Natural killer cell (primary cell): ENCODE measurements around the gene ARHGAP26. TPM values are rescaled to one million over a fixed set of nuclear protein-coding genes. Genes with fewer than 3 reads are reported as not detected.

ENCODE experiments used
- ATAC-seq, 3 donors: fragments of 150-1000 bp in 2 of 3; fragments of 200-7000 bp in 1 of 3; cut with Tn5 transposase; 1 replicate in 1 of 3; 2 replicates in 2 of 3; pipeline ENCODE4 v1.10.0; 2021; ENCODE audit warnings: mild to moderate bottlenecking in 2 of 3, moderate library complexity in 2 of 3
- DNase-seq, 2 donors: peaks; one replicate each; pipeline versions ENCODE4 v3.0.0 to v3.0.0-alpha.2; 2013 to 2021; ENCODE audit warnings: mixed read lengths in 1 of 2
- H3K27ac ChIP-seq: one replicate; pipeline ENCODE4 v1.5.1; 2013; ENCODE audit warnings: mild to moderate bottlenecking, low read length
- H3K27me3 ChIP-seq: one replicate; pipeline ENCODE4 v1.6.1; 2013; ENCODE audit warnings: low read length; ENCODE audit not compliant: control insufficient read depth, insufficient read depth
- H3K36me3 ChIP-seq: one replicate; pipeline ENCODE4 v1.6.1; 2013; ENCODE audit warnings: low read length; ENCODE audit not compliant: control insufficient read depth, insufficient read depth
- H3K4me1 ChIP-seq: one replicate; pipeline ENCODE4 v1.6.1; 2013; ENCODE audit warnings: low read length; ENCODE audit not compliant: control insufficient read depth, insufficient read depth
- H3K4me3 ChIP-seq: one replicate; pipeline ENCODE4 v1.5.1; 2013; ENCODE audit warnings: low read length
- H3K9me3 ChIP-seq: one replicate; pipeline ENCODE4 v1.6.1; 2013; ENCODE audit warnings: low read length; ENCODE audit not compliant: control insufficient read depth, insufficient read depth
- H3K27ac Mint-ChIP-seq, 2 donors: one replicate each; pipeline ENCODE4 v1.8.0; 2022; ENCODE audit warnings: mild to moderate bottlenecking in 2 of 2, mixed read lengths in 2 of 2, moderate library complexity in 1 of 2
- H3K27me3 Mint-ChIP-seq, 2 donors: one replicate each; pipeline ENCODE4 v1.8.0; 2022; ENCODE audit warnings: low read depth in 2 of 2, mixed read lengths in 2 of 2
- H3K36me3 Mint-ChIP-seq: one replicate; pipeline ENCODE4 v1.8.0; 2022; ENCODE audit warnings: mixed read lengths
- H3K4me1 Mint-ChIP-seq, 2 donors: one replicate each; pipeline ENCODE4 v1.8.0; 2022; ENCODE audit warnings: mixed read lengths in 2 of 2
- H3K4me3 Mint-ChIP-seq: one replicate; pipeline ENCODE4 v1.8.0; 2022; ENCODE audit warnings: mild to moderate bottlenecking, moderate library complexity, mixed read lengths
- H3K9me3 Mint-ChIP-seq, 2 donors: one replicate each; pipeline ENCODE4 v1.8.0; 2022; ENCODE audit warnings: mixed read lengths in 2 of 2
- WGBS: methylation state at CpG from one replicate; pipeline ENCODE4 v1.1.7; 2013; ENCODE audit warnings: missing lambda C conversion rate; ENCODE audit not compliant: insufficient coverage; 5-methylcytosine and 5-hydroxymethylcytosine counted together
- intact Hi-C: fragments of 100-400 bp; cut with micrococcal nuclease; formaldehyde crosslinking; loops from one replicate; pipeline ENCODE4 v1.14.2; 2022
- total RNA-seq, 4 donors: library from RNA; stranded (reverse); fragments of 120-200 nt in 1 of 4; gene quantifications; one replicate each; pipeline versions ENCODE4 v1.2.3 to v1.2.4, GENCODE V29; 2013 to 2022
- TF ChIP-seq, protein P1 (sequence below): fragments of 200-600 bp; IDR thresholded peaks from one replicate; pipeline ENCODE4 v1.8.0; 2022; ENCODE audit warnings: antibody characterized with exemption

ARHGAP26 gene
- total RNA-seq, 3 donors from 2014 or later (not counting 1 experiment from before 2014, with no cell fraction given): 153 to 159 (median 158) TPM

DNA sequence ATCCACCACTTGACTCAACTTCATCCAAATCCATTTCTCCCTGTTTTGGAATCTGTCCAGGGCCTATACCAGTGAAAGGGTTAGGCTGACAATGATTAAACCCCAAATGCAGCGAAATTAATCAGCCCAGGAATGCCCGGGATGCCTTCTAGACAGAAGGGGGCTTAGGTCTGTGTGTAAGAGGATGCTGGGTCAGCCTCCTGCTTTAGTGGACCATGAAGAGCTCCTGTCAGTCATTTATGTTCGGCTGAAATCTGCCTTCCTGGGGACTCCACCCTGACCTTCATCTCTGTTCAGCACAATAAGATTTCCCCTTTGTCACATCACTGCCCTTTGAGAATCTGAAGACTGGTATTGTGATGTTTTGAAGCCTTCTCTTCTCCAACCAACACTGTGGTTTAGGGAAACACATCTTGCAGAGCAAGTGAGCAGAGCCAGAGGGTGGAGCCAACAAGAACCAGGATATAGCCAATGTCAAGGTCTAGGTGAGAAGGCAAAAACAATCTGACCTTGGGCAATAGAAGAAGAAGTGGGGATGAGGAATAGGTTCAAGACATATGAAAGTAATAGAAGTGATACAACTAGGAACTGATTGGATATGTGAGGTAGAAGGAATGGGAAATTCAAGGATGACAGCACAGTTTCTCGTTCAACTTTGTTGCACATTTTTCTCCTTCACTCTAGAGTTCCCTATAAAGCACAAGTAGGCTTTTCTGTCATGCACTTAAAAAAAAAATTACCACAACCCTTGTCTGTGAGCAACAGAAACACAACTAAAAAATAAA is 234.4 kb downstream of the ARHGAP26 start:
- Mint-ChIP-seq H3K4me1 (peaks cover 94% of the 10 kb centered on the region in 2 donors), H3K27ac (peak overlapping the region; percentile 96 to 100), H3K27me3 (no peaks in the 10 kb centered on the region), H3K9me3 (no peaks in the 10 kb centered on the region), H3K4me3 (peak overlapping the region; percentile 29), H3K36me3 (peaks cover 6% of the 10 kb centered on the region)
- peaks cover 68% of the 10 kb centered on the region for H3K4me1 ChIP-seq
- peak overlapping the region; percentile 85 for H3K27ac ChIP-seq
- DNase-seq (peak in 1 of 2 donors; percentile 34), ATAC-seq (no peak)
- H3K36me3 ChIP-seq: no peaks in the 10 kb centered on the region
- WGBS: 67% methylated on average over 3 of the region's 4 CpGs
- TF ChIP-seq, protein P1, sequence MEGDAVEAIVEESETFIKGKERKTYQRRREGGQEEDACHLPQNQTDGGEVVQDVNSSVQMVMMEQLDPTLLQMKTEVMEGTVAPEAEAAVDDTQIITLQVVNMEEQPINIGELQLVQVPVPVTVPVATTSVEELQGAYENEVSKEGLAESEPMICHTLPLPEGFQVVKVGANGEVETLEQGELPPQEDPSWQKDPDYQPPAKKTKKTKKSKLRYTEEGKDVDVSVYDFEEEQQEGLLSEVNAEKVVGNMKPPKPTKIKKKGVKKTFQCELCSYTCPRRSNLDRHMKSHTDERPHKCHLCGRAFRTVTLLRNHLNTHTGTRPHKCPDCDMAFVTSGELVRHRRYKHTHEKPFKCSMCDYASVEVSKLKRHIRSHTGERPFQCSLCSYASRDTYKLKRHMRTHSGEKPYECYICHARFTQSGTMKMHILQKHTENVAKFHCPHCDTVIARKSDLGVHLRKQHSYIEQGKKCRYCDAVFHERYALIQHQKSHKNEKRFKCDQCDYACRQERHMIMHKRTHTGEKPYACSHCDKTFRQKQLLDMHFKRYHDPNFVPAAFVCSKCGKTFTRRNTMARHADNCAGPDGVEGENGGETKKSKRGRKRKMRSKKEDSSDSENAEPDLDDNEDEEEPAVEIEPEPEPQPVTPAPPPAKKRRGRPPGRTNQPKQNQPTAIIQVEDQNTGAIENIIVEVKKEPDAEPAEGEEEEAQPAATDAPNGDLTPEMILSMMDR: no peak
- H3K27me3 ChIP-seq: no peaks in the 10 kb centered on the region
- no peaks in the 10 kb centered on the region for H3K9me3 ChIP-seq
- no peak overlapping the region for H3K4me3 ChIP-seq
- intact Hi-C loops: loop anchor here (5.0 to 10.0 kb wide), 3 partner anchors 217 to 690 kb away; partner anchors contain the start of gene ARHGAP26

DNA sequence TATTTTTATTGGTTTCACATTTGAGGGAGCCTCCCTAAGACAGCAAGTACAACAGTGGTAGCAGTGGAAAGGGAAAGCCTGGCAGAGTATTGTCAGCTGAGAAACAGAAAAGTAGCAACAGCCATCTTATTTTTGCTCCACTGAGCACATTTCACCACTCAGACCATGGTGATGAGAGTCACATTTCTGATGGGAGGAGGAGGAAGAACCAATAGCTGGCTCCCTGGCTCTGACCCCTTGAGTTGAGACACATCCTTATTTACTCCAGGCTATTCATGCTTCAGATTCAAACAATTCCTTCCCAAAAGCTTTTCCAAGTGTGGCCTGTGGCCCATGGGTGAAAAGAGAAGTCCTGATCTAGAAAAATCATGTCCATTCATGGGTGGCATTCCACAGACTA is 236.3 kb downstream of the ARHGAP26 start:
- no peaks in the 10 kb centered on the region for H3K9me3 Mint-ChIP-seq
- Histone ChIP-seq H3K27ac (peak overlapping the region; percentile 85), H3K9me3 (no peaks in the 10 kb centered on the region), H3K36me3 (no peaks in the 10 kb centered on the region), H3K4me3 (no peak overlapping the region), H3K4me1 (peaks cover 67% of the 10 kb centered on the region), H3K27me3 (no peaks in the 10 kb centered on the region)
- H3K4me1 Mint-ChIP-seq: peaks cover 83 to 88% of the 10 kb centered on the region in 2 donors
- peak overlapping the region; percentile 53 for H3K4me3 Mint-ChIP-seq
- H3K36me3 Mint-ChIP-seq: no peaks in the 10 kb centered on the region
- no peak for DNase-seq
- intact Hi-C loops: loop anchor here (5.0 to 10.0 kb wide), 2 partner anchors 234 to 688 kb away; partner anchors contain the start of gene ARHGAP26
- H3K27me3 Mint-ChIP-seq: no peaks in the 10 kb centered on the region
- ATAC-seq: no peak
- TF ChIP-seq, protein P1: no peak
- peak overlapping the region; percentile 96 to 100 for H3K27ac Mint-ChIP-seq

DNA sequence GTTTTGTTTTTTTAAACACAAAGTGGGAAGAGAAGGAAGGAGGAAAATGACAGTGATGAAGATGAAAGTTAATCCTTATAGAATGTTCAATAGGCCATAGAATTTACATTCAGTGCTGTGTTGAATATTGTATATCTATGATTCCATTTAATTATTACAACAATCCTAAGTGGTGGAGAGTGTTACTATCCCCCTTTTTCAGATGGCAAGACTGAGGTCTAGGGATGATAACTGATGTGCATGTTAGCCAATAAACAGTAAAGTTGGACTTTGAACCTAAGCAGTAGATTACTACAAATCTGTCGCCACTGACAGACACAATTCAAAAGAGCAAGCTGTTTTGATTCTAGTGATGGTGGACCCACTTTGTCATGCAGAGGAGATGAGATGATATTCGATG is 237.9 kb downstream of the ARHGAP26 start:
- intact Hi-C loops: loop anchor here (2.0 to 10.0 kb wide), 3 partner anchors 215 to 687 kb away; partner anchors contain the start of gene ARHGAP26
- peak overlapping the region; percentile 69 for H3K4me3 Mint-ChIP-seq

More for the DNA sequence above, 237.9 kb downstream of the ARHGAP26 start:
- Histone ChIP-seq H3K27me3 (no peaks in the 10 kb centered on the region), H3K4me1 (peaks cover 56% of the 10 kb centered on the region), H3K4me3 (no peak overlapping the region), H3K27ac (peak overlapping the region; percentile 77), H3K9me3 (no peaks in the 10 kb centered on the region), H3K36me3 (no peaks in the 10 kb centered on the region)
- no peaks in the 10 kb centered on the region for H3K9me3 Mint-ChIP-seq
- ATAC-seq (no peak), DNase-seq (no peak)
- no peaks in the 10 kb centered on the region for H3K27me3 Mint-ChIP-seq
- no peaks in the 10 kb centered on the region for H3K36me3 Mint-ChIP-seq
- H3K27ac Mint-ChIP-seq: peak overlapping the region; percentile 96 to 100
- WGBS: 100% methylated on average over 2 of the region's 2 CpGs
- TF ChIP-seq, protein P1: no peak
- peaks cover 67 to 72% of the 10 kb centered on the region in 2 donors for H3K4me1 Mint-ChIP-seq
